HFFc6 (cell line): ENCODE results near the gene ANKS1A. TPM values are rescaled to one million over a fixed set of nuclear protein-coding genes. Genes with fewer than 3 reads are reported as not detected.

Source experiments
- DNase-seq: peaks from one replicate; pipeline ENCODE4 v3.0.0-alpha.2; 2018
- H3K27ac Mint-ChIP-seq: 2 replicates; pipeline ENCODE4 v1.8.0; 2020; ENCODE audit warnings: mild to moderate bottlenecking, mixed read lengths
- H3K27me3 Mint-ChIP-seq: 2 replicates; pipeline ENCODE4 v1.8.0; 2021; ENCODE audit warnings: mild to moderate bottlenecking, moderate library complexity, mixed read lengths; ENCODE audit not compliant: insufficient read depth
- H3K36me3 Mint-ChIP-seq: 2 replicates; pipeline ENCODE4 v1.8.0; 2021; ENCODE audit warnings: low read depth, mixed read lengths
- H3K4me1 Mint-ChIP-seq: 2 replicates; pipeline ENCODE4 v1.8.0; 2020; ENCODE audit warnings: low read depth, mixed read lengths
- H3K4me3 Mint-ChIP-seq: 2 replicates; pipeline ENCODE4 v1.8.0; 2020; ENCODE audit warnings: mild to moderate bottlenecking, moderate library complexity, mixed read lengths
- H3K9me3 Mint-ChIP-seq: 2 replicates; pipeline ENCODE4 v1.8.0; 2020; ENCODE audit warnings: mild to moderate bottlenecking, mixed read lengths
- CTCF ChIP-seq: fragments of 200-600 bp; sonication (generic); IDR thresholded peaks from 2 replicates; pipeline ENCODE4 v1.5.0; 2021; ENCODE audit warnings: antibody characterized with exemption, mild to moderate bottlenecking
- total RNA-seq, 6 experiments: library from RNA; stranded (reverse); fragmentation: NEBNext Ultra II Directional; extraction: Animal tissue kit (Norgen Biotek cat#: 25700); gene quantifications; 2 replicates in 1 of 6; 3 replicates in 5 of 6; pipeline ENCODE4 v1.2.3, GENCODE V29; 2021

ANKS1A gene
- total RNA-seq, 6 experiments from 2014 or later: 11.6 to 13.5 (median 13.1) TPM

- Mint-ChIP-seq H3K27me3 (peaks cover 3% of the 10 kb centered on the region; the same call in 1 of the 2 replicates), H3K4me1 (peaks cover 51% of the 10 kb centered on the region), H3K4me3 (no peak overlapping the region), H3K9me3 (no peaks in the 10 kb centered on the region), H3K27ac (no peak overlapping the region), H3K36me3 (peaks cover 11% of the 10 kb centered on the region; the same call in 1 of the 2 replicates)
- DNase-seq: no peak
- no peak for TF ChIP-seq CTCF
These were observed 129.7 kb downstream of the ANKS1A start for GRCh38 chr6:35018746-35019145.

GRCh38 chr6:35019171-35019570, 130.1 kb downstream of the ANKS1A start:
- Mint-ChIP-seq H3K4me1 (peaks cover 52% of the 10 kb centered on the region), H3K27ac (no peak overlapping the region), H3K27me3 (peaks cover 3% of the 10 kb centered on the region; the same call in 1 of the 2 replicates), H3K9me3 (no peaks in the 10 kb centered on the region), H3K4me3 (no peak overlapping the region), H3K36me3 (peaks cover 9% of the 10 kb centered on the region; the same call in 1 of the 2 replicates)
- DNase-seq: no peak
- TF ChIP-seq CTCF: no peak

- TF ChIP-seq CTCF: no peak
- H3K36me3 Mint-ChIP-seq: peaks cover 6% of the 10 kb centered on the region; the same call in 1 of the 2 replicates
- DNase-seq: no peak
- H3K4me3 Mint-ChIP-seq: no peak overlapping the region
- H3K9me3 Mint-ChIP-seq: no peaks in the 10 kb centered on the region
- peaks cover 52% of the 10 kb centered on the region for H3K4me1 Mint-ChIP-seq
- H3K27me3 Mint-ChIP-seq: peaks cover 3% of the 10 kb centered on the region; the same call in 1 of the 2 replicates
- H3K27ac Mint-ChIP-seq: no peak overlapping the region
These were observed 130.8 kb downstream of the ANKS1A start for GRCh38 chr6:35019831-35020230.

GRCh38 chr6:35021004-35021403, 131.9 kb downstream of the ANKS1A start:
- Mint-ChIP-seq H3K4me3 (no peak overlapping the region), H3K27me3 (peaks cover 3% of the 10 kb centered on the region), H3K36me3 (peaks cover 6% of the 10 kb centered on the region; the same call in 1 of the 2 replicates), H3K27ac (no peak overlapping the region), H3K9me3 (no peaks in the 10 kb centered on the region), H3K4me1 (peaks cover 52% of the 10 kb centered on the region)
- no peak for DNase-seq
- TF ChIP-seq CTCF: no peak

GRCh38 chr6:35023091-35024000, 134.3 kb downstream of the ANKS1A start:
- no peak overlapping the region for H3K27ac Mint-ChIP-seq
- H3K4me1 Mint-ChIP-seq: peaks cover 51% of the 10 kb centered on the region
- H3K9me3 Mint-ChIP-seq: no peaks in the 10 kb centered on the region
- H3K36me3 Mint-ChIP-seq: peaks cover 6% of the 10 kb centered on the region; the same call in 1 of the 2 replicates
- no peak for DNase-seq
- peaks cover 3% of the 10 kb centered on the region for H3K27me3 Mint-ChIP-seq
- no peak for TF ChIP-seq CTCF
- H3K4me3 Mint-ChIP-seq: no peak overlapping the region
